Thymus (tissue), 11 donors: ENCODE data around the gene LSM12. TPM values are rescaled to one million over a fixed set of nuclear protein-coding genes. Genes with fewer than 3 reads are reported as not detected.

Experiments
- DNase-seq, 9 donors: peaks; one replicate each; pipeline ENCODE4 v3.0.0-alpha.2; 2013; ENCODE audit warnings: low spot score in 9 of 9, low read depth in 6 of 9, missing footprints in 1 of 9
- H3K27ac ChIP-seq, 2 donors: one replicate each; pipeline ENCODE4 v1.5.1; 2013; ENCODE audit warnings: control low read depth in 1 of 2, low read depth in 1 of 2, low read length in 1 of 2, mild to moderate bottlenecking in 1 of 2, moderate library complexity in 1 of 2
- H3K27me3 ChIP-seq, 2 donors: one replicate each; pipeline ENCODE4 v1.5.1; 2013; ENCODE audit warnings: low read length in 1 of 2; ENCODE audit not compliant: control insufficient read depth in 2 of 2, insufficient read depth in 1 of 2
- H3K36me3 ChIP-seq, 2 donors: one replicate each; pipeline ENCODE4 v1.5.1; 2013; ENCODE audit warnings: low read length in 1 of 2, mild to moderate bottlenecking in 1 of 2, moderate library complexity in 1 of 2; ENCODE audit not compliant: control insufficient read depth in 2 of 2, insufficient read depth in 2 of 2
- H3K4me1 ChIP-seq, 2 donors: one replicate each; pipeline ENCODE4 v1.5.1; 2013; ENCODE audit warnings: low read length in 2 of 2; ENCODE audit not compliant: control insufficient read depth in 2 of 2, insufficient read depth in 2 of 2
- H3K4me3 ChIP-seq, 2 donors: one replicate each; pipeline ENCODE4 v1.5.1; 2013; ENCODE audit warnings: low read length in 2 of 2, control low read depth in 1 of 2, mild to moderate bottlenecking in 1 of 2
- H3K9me3 ChIP-seq, 2 donors: one replicate each; pipeline ENCODE4 v1.5.1; 2013; ENCODE audit warnings: low read length in 1 of 2, mild to moderate bottlenecking in 1 of 2; ENCODE audit not compliant: control insufficient read depth in 2 of 2, insufficient read depth in 1 of 2
- WGBS: extraction: QIAGEN DNeasy Blood & Tissue Kit; methylation state at CpG from one replicate; pipeline ENCODE4 v1.1.7; 2013; 5-methylcytosine and 5-hydroxymethylcytosine counted together
- polyA plus RNA-seq: library from polyadenylated mRNA; stranded (reverse); fragments of 200-250 nt; gene quantifications from one replicate; pipeline ENCODE4 v1.2.3, GENCODE V29; 2013
- total RNA-seq: library from RNA; stranded (reverse); fragments of 120-200 nt; gene quantifications from one replicate; pipeline ENCODE4 v1.2.4, GENCODE V29; 2013
- donor health status: healthy.

The LSM12 gene
- total and polyA plus RNA-seq, 2 donors, result 24.2 to 31.3 TPM

GRCh38 chr17:43992641-43993040, 73.8 kb downstream of the LSM12 start:
- Histone ChIP-seq H3K36me3 (no peaks in the 10 kb centered on the region), H3K4me3 (no peak overlapping the region), H3K27ac (no peak overlapping the region), H3K27me3 (peaks cover 19 to 58% of the 10 kb centered on the region in 2 donors), H3K4me1 (peaks cover 0 to 8% of the 10 kb centered on the region in 2 donors), H3K9me3 (peaks cover 0 to 1% of the 10 kb centered on the region in 2 donors)
- no peak for DNase-seq
- WGBS, result 97% methylated on average over 14 of the region's 14 CpGs

GRCh38 chr17:43988301-43988700, 78.2 kb downstream of the LSM12 start:
- Histone ChIP-seq H3K4me3 (no peak overlapping the region), H3K9me3 (no peaks in the 10 kb centered on the region), H3K27ac (no peak overlapping the region), H3K36me3 (no peaks in the 10 kb centered on the region), H3K4me1 (peaks cover 0 to 4% of the 10 kb centered on the region in 2 donors), H3K27me3 (peaks cover 17 to 66% of the 10 kb centered on the region in 2 donors)
- DNase-seq, result no peak
- WGBS, result 96% methylated on average over 9 of the region's 9 CpGs

DNA sequence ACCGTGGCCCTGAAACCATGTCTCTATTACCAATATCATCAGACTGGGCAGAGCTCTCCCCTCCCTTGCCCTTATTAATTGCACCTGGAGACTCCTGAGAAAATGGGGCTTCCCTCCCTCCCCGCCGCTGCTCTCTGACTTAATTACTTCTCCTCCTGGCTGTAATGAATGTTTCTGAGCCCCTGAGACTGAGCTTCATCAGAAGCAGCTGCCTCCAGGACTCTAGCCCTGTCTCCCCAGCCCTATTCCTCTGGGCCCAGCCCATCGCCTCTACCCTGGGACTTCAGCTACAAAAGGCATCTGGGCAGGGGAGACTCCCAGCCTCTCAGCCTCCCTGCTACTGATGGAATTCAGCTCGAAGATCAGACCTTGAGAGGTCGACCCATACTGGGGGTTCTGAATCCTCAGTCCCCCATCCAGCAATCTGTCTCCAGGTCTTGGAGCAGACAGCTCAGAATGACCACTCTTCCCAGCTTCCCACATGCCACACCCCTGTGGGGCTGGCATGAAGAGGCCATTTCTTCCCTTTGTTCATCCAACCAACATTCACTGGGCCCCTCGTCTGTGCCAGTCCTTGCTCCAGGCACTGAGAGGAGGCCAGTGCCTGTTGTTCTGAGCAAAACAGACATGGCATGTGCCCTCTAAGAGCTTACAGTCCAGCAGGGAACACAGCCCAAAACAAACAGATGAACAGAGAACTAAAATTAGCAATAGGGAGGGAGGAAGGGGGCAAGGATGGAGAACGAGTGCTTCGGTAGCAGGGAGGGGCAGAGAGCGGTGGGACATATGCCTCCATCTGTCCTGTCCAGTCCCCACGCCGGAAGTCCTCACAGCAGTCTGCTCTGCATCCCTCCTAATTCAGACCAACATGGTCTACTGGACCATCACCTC, 79.1 kb downstream of the LSM12 start:
- Histone ChIP-seq H3K36me3 (no peaks in the 10 kb centered on the region), H3K27me3 (peaks cover 24 to 67% of the 10 kb centered on the region in 2 donors), H3K4me1 (peaks cover 0 to 4% of the 10 kb centered on the region in 2 donors), H3K4me3 (no peak overlapping the region), H3K27ac (no peak overlapping the region), H3K9me3 (no peaks in the 10 kb centered on the region)
- 83% methylated on average over 12 of the region's 12 CpGs for WGBS
- no peak for DNase-seq

- WGBS, result 93% methylated on average over 7 of the region's 7 CpGs
- Histone ChIP-seq H3K36me3 (no peaks in the 10 kb centered on the region), H3K27ac (no peak overlapping the region), H3K9me3 (no peaks in the 10 kb centered on the region), H3K27me3 (peaks cover 25 to 72% of the 10 kb centered on the region in 2 donors), H3K4me3 (no peak overlapping the region), H3K4me1 (peaks cover 0 to 4% of the 10 kb centered on the region in 2 donors)
- no peak for DNase-seq
These were observed 80.1 kb downstream of the LSM12 start for GRCh38 chr17:43986225-43986981.

DNA sequence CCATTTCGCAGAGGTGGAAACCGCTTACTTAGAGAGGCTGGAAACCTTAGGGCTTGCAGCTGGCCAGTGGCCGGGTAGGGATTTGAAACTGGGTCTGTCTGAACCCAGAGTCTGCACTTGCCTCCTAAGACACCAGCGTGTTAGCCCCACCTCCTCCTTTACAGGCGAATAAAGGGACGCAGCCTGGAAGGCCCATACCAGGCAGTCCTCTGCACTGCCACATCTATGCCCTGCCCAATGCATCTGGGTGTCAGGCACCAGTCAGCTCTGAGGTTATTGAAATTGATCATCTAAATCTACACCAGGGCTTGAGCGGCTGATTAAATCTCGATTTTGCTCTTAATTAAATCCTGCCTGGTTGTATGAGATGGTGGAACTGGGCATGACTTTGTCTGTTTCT, 82.0 kb downstream of the LSM12 start:
- no peak overlapping the region for H3K27ac ChIP-seq
- no peaks in the 10 kb centered on the region for H3K9me3 ChIP-seq
- H3K4me1 ChIP-seq, result peaks cover 0 to 4% of the 10 kb centered on the region in 2 donors
- H3K27me3 ChIP-seq, result peaks cover 25 to 75% of the 10 kb centered on the region in 2 donors
- no peak for DNase-seq
- no peaks in the 10 kb centered on the region for H3K36me3 ChIP-seq
- no peak overlapping the region for H3K4me3 ChIP-seq
- WGBS, result 95% methylated on average over 8 of the region's 8 CpGs

Other genes starting within 250 kb of the LSM12 start
- 0.61 TPM for gene MPP3, start 233.5 kb downstream of the LSM12 start, total RNA-seq
- 1.5 TPM for gene MPP3, start 233.5 kb downstream of the LSM12 start, polyA plus RNA-seq
- 0.71 TPM for gene CD300LG, start 219.5 kb downstream of the LSM12 start, total RNA-seq
- 5.7 TPM for gene CD300LG, start 219.5 kb downstream of the LSM12 start, polyA plus RNA-seq
- 0.52 TPM for gene MPP2, start 159.1 kb downstream of the LSM12 start, total RNA-seq
- gene MPP2, start 159.1 kb downstream of the LSM12 start, polyA plus RNA-seq, result 0.87 TPM
- 0.33 TPM for gene PPY, start 124.2 kb downstream of the LSM12 start, total RNA-seq
- gene PPY, start 124.2 kb downstream of the LSM12 start, polyA plus RNA-seq, result 0.71 TPM
- gene PYY, start 112.7 kb downstream of the LSM12 start, total RNA-seq, result 0.57 TPM
- gene PYY, start 112.7 kb downstream of the LSM12 start, polyA plus RNA-seq, result 6.8 TPM
- gene NAGS, start 62.0 kb downstream of the LSM12 start, total RNA-seq, result 1.3 TPM
- gene NAGS, start 62.0 kb downstream of the LSM12 start, polyA plus RNA-seq, result 1.6 TPM
- 28.7 TPM for gene TMEM101, start 51.7 kb downstream of the LSM12 start, total RNA-seq
- gene TMEM101, start 51.7 kb downstream of the LSM12 start, polyA plus RNA-seq, result 23.8 TPM
- gene G6PC3, start 4.1 kb upstream of the LSM12 start, total RNA-seq, result 13.7 TPM
- 30.2 TPM for gene G6PC3, start 4.1 kb upstream of the LSM12 start, polyA plus RNA-seq
- 17.0 TPM for gene HDAC5, start 57.0 kb upstream of the LSM12 start, total RNA-seq
- gene HDAC5, start 57.0 kb upstream of the LSM12 start, polyA plus RNA-seq, result 34.4 TPM
- 3.2 TPM for gene HROB, start 75.3 kb upstream of the LSM12 start, total RNA-seq
- gene HROB, start 75.3 kb upstream of the LSM12 start, polyA plus RNA-seq, result 0.94 TPM
- gene ASB16, start 104.0 kb upstream of the LSM12 start, total RNA-seq, result not detected
- 0.14 TPM for gene ASB16, start 104.0 kb upstream of the LSM12 start, polyA plus RNA-seq
- gene TMUB2, start 120.3 kb upstream of the LSM12 start, total RNA-seq, result 21.4 TPM
- gene TMUB2, start 120.3 kb upstream of the LSM12 start, polyA plus RNA-seq, result 57.6 TPM
- gene ATXN7L3, start 133.2 kb upstream of the LSM12 start, total RNA-seq, result 36.3 TPM
- gene ATXN7L3, start 133.2 kb upstream of the LSM12 start, polyA plus RNA-seq, result 53.3 TPM
- 91.6 TPM for gene UBTF, start 153.0 kb upstream of the LSM12 start, total RNA-seq
- 70.1 TPM for gene UBTF, start 153.0 kb upstream of the LSM12 start, polyA plus RNA-seq
- 6.9 TPM for gene SLC4A1, start 201.5 kb upstream of the LSM12 start, total RNA-seq
- 0.37 TPM for gene SLC4A1, start 201.5 kb upstream of the LSM12 start, polyA plus RNA-seq
- 0.99 TPM for gene RUNDC3A, start 241.9 kb upstream of the LSM12 start, total RNA-seq
- 4.9 TPM for gene RUNDC3A, start 241.9 kb upstream of the LSM12 start, polyA plus RNA-seq